ENCODE results near the gene RETREG2.

DNA sequence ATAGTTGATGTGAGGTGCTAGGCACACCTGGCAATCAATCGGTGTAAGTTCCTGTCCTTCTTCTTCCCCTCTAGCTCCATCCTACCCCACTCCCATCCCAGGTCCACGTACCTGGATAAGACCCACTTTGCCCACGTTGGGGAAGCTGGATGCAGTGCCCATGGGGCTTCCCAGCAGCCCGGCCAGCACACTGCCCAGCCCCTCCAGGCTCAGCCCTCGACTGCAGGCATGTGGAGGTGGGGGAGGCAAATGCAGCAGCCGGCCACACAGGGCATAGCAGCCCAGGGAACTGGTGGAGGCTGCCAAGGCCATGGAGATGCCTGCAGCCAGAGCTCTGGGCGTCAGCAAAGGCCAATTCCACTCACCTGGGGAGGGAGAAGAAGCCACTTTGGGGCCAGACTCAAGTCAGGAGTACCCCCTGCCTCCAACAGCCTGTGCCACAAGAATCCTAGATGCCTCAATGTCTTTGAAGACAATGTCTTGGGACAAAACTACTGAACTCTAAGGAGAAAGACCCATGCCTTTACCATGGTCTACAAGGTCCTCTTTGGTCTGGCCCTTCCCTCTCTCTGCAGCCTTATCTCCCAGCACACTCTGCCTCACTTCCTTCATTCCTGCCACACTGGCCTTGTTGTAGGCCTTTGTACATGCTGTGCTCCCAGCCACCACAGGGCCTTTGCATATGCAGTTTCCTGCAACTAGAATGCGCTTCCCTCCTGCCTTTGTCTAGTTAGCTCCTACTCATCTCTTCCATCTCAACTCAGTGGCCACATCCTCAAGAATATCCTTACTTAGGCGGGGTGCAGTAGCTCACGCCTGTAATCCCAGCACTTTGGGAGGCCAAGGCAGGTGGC is 12.8 kb upstream of the RETREG2 start:
- TF ChIP-seq GATA3 (IDR thresholded peaks at IDR 0.05; ENCODE audit: borderline replicate concordance) (no peak), PHF8 (IDR thresholded peaks at IDR 0.05; ENCODE audit: borderline replicate concordance, low read depth) (no peak), MAX (IDR thresholded peaks at IDR 0.05) (no peak), POLR2A (IDR thresholded peaks at IDR 0.05; ENCODE audit: low read length) (no peak), CBX8 (IDR thresholded peaks at IDR 0.05) (no peak), EP300 (IDR thresholded peaks at IDR 0.05) (no peak)
- TF ChIP-seq, protein P1, sequence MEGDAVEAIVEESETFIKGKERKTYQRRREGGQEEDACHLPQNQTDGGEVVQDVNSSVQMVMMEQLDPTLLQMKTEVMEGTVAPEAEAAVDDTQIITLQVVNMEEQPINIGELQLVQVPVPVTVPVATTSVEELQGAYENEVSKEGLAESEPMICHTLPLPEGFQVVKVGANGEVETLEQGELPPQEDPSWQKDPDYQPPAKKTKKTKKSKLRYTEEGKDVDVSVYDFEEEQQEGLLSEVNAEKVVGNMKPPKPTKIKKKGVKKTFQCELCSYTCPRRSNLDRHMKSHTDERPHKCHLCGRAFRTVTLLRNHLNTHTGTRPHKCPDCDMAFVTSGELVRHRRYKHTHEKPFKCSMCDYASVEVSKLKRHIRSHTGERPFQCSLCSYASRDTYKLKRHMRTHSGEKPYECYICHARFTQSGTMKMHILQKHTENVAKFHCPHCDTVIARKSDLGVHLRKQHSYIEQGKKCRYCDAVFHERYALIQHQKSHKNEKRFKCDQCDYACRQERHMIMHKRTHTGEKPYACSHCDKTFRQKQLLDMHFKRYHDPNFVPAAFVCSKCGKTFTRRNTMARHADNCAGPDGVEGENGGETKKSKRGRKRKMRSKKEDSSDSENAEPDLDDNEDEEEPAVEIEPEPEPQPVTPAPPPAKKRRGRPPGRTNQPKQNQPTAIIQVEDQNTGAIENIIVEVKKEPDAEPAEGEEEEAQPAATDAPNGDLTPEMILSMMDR (IDR thresholded peaks at IDR 0.05): no peak
- TF ChIP-seq, protein P2, sequence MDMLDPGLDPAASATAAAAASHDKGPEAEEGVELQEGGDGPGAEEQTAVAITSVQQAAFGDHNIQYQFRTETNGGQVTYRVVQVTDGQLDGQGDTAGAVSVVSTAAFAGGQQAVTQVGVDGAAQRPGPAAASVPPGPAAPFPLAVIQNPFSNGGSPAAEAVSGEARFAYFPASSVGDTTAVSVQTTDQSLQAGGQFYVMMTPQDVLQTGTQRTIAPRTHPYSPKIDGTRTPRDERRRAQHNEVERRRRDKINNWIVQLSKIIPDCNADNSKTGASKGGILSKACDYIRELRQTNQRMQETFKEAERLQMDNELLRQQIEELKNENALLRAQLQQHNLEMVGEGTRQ (IDR thresholded peaks at IDR 0.05): no peak

All from A549 (cell line).